Sigmoid colon (tissue), 4 donors: ENCODE results near the gene SPATA17.

Experiments
- CTCF ChIP-seq, 4 experiments: fragments of 450-650 bp in 3 of 4; fragments of 200-600 bp in 1 of 4; IDR thresholded peaks; one replicate each; pipeline ENCODE4 v1.5.1; 2016 to 2019; ENCODE audit warnings: antibody characterized with exemption in 4 of 4, mild to moderate bottlenecking in 3 of 4, moderate library complexity in 2 of 4
- EP300 ChIP-seq, 4 donors: sonication (generic); formaldehyde crosslinking; IDR thresholded peaks; one replicate each; pipeline ENCODE4 v1.6.1; 2017; ENCODE audit warnings: antibody characterized with exemption in 4 of 4
- POLR2A ChIP-seq, 2 donors: fragments of 450-650 bp; IDR thresholded peaks; one replicate each; pipeline ENCODE4 v1.6.1; 2016; ENCODE audit warnings: antibody characterized with exemption in 2 of 2, mild to moderate bottlenecking in 2 of 2, moderate library complexity in 2 of 2
- POLR2AphosphoS5 ChIP-seq, 4 donors: sonication (generic); formaldehyde crosslinking; IDR thresholded peaks; one replicate each; pipeline ENCODE4 v1.6.1; 2017; ENCODE audit warnings: antibody characterized with exemption in 4 of 4

- TF ChIP-seq POLR2A (IDR thresholded peaks at IDR 0.05) (no peak), CTCF (IDR thresholded peaks at IDR 0.05) (no peak), POLR2AphosphoS5 (IDR thresholded peaks at IDR 0.05) (no peak), EP300 (IDR thresholded peaks at IDR 0.05) (no peak)
Observed at GRCh38 chr1:217650674-217651073, 19.5 kb downstream of the SPATA17 start.
